GM21723 (cell line): ENCODE measurements around the gene NT5C.
"Not testable (repeated sequence)": the region's sequence is repeated elsewhere in the genome, so short reads cannot be mapped to it uniquely, and the experiment has no call there.

Source experiments
- ATAC-seq: cut with Tn5 transposase; IDR thresholded peaks from one replicate; pipeline ENCODE4 v1.9.1; 2021; ENCODE audit warnings: mild to moderate bottlenecking, moderate library complexity; ENCODE audit not compliant: unreplicated experiment

NT5C gene

DNA sequence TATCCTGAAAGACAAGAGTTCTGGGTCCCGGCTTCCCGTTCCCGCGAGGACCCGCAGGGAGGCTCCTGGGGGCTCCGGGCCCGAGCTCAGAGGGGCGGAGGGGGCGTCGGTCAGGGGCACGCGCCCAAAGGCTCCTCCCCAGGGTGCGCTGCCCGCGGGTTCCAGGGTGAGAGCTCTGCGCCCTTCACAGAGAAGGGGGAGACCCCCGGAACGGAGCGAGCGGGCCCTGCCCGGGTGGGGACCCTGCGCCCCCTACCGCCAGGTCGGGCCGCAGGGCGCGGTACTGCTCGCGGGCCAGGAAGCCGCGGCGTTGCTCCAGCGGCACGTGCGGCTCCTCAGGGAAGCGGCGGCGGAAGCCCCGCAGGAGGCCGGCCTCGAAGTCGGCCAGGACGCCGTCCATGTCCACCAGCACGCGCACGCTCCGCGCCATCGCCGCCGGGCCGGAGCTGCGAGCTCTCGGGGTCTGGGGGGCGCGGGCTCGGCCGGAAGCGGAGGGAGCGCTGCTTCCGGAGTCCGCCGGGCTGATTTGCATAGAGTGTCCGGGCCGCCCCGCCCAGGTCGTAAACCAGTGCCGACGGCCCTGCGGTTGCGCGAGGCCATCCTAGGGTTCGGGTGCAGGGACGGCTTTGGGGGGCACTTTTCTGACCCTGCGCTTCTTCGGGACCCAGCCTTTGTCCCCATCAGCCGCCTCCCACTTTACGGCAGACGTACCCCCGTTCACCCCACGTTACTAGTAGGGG lies at the start of gene NT5C:
NT5C (minus strand) TSS at position 465 of the 740 bp plus-strand sequence; CDS start at position 430, 35 bp downstream.
- peak; percentile 81 for ATAC-seq

- no peak for ATAC-seq
Observed at GRCh38 chr17:75181110-75181509, 49.6 kb upstream of the NT5C start.

DNA sequence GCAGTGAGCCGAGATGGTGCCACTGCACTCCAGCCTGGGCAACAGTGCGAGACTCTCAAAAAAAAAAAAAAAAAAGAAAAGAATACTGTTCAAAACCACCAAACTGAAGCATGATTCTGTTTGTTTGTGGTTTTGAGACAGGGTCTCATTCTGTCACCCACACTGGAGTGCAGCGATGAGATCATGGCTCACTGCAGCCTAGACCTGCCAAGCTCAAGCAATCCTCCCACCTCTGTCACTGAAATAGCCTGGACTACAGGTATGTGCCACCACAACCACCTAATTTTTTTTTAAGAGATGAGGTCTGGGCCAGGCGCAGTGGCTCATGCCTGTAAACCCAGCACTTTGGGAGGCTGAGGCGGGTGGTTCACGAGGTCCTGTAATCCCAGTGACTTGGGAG lies 46.9 kb upstream of the NT5C start:
- ATAC-seq, result no peak

DNA sequence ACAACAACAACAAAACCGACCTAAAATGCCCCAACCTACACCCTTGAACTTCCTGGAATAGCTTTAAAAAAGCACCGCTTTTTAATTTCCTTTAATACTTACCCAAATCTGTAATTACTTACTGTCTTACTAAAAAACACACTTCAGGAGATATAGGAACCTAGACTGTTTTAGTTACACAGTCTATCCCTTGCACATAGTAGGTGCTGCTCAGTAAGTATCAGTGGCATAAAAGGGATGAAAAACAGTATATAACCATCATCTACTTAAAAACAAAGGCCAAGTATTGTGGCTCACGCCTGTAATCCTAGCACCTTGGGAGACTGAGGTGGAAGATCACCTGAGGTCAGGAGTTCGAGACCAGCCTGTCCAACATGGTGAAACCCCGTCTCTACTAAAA lies 45.1 kb upstream of the NT5C start:
- ATAC-seq, result no peak

- no peak for ATAC-seq
Observed at GRCh38 chr17:75174996-75175395, 43.5 kb upstream of the NT5C start.

DNA sequence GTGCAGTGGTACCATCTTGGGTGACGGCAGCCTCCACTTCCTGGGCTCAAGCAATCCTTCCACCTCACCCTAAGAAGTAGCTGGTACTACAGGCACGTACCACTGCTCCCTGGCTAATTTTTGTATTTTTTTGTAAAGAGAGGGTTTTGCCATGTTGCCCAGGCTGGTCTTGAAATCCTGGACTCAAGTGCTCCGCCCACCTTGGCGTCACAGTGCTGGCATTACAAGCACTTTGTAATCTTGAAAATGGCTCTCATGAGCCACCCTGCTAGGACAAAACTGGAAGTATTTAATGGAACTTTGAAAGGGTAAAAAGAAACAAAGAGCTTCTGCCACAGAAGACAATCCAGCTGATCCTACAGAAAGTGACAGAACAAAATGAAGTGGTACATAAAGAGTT lies 42.0 kb upstream of the NT5C start:
- no peak for ATAC-seq

DNA sequence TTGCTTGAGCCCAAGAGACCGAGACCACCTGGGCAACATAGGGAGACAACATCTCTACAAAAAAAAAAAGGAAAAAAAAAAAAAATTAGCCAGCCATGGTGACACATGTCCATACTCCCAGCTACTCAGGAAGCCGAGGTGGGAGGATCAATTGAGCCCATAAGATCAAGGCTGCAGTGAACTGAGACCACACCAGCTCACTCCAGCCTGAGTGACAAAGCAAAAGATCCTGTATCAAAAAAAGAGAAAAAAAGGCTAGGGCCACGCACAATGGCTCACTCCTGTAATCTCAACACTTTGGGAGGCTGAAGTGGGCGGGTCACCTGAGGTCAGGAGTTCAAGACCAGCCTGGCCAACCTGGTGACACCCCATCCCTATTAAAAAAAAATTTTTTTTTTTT lies 37.5 kb upstream of the NT5C start:
- no peak for ATAC-seq

- ATAC-seq, result not testable (repeated sequence)
Observed at GRCh38 chr17:75164606-75165005, 33.1 kb upstream of the NT5C start.

DNA sequence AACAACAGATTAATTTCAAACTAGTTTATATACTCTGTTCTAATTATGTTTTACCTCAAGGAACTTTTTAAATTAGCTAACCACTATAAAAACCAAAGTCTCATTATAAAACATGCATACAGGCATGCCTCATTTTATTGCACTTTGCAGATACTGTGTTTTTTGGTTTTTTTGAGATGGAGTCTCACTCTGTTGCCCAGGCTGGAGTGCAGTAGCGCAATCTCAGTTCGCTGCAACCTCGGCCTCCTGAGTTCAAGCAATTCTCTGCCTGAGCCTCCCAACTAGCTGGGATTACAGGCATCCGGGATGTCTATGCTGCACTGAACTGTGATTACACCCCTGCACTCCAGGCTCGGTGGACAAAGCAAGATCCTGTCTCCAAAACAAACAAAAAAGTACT lies 31.5 kb upstream of the NT5C start:
- no peak for ATAC-seq

DNA sequence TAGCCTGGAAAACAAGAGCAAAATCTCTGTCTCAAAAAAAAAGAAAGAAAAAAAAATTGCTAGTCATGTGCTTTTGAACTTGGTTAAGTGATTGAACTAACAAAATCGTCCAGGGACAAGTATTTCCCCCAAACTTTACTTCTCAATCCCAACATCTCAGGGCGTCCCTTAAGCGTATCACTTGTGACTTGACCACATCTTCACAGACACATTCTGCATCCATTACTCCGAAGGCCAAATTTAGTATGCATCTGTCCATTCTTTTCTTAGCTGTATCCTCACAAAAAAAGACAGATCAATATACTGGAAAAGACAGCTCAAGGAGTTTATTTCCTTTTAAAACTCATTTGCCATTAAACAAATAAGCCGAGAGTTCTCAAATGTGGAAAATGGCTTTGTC lies 28.7 kb upstream of the NT5C start:
- ATAC-seq, result no peak

GRCh38 chr17:75159196-75160031 lies 27.9 kb upstream of the NT5C start:
- ATAC-seq, result no peak

GRCh38 chr17:75158480-75158879 lies 26.9 kb upstream of the NT5C start:
- not testable (repeated sequence) for ATAC-seq

DNA sequence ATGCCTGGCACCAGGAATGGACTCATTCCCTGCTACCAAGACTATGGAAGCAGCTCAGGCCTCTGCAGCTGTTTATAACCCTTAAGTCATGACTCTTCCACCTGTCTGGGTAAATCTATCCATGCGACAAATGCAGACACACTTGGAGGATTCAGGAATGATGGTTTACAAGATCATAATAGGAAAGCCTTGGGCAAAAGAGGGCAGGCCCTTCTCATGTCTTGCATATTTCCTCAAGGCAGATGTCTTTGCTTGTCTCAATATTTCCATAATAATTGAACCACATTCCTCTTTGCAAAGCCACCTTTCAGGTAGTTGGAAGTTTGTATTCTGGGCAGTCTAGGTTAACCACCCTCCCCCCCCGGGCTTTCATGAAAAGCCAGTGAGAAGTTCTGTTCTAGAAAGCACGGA lies 23.7 kb upstream of the NT5C start:
- no peak for ATAC-seq

GRCh38 chr17:75154195-75155106 lies 22.9 kb upstream of the NT5C start, which contains the start of gene JPT1:
Gene JPT1, minus strand, starts transcription at chr17:75154512. Its CDS starts 115 bp downstream, at chr17:75154397.
- peak; percentile 95 for ATAC-seq

- ATAC-seq, result peak; percentile 13
Observed at GRCh38 chr17:75153780-75154194, 22.2 kb upstream of the NT5C start.

GRCh38 chr17:75152922-75153779 lies 21.6 kb upstream of the NT5C start:
- ATAC-seq, result no peak

DNA sequence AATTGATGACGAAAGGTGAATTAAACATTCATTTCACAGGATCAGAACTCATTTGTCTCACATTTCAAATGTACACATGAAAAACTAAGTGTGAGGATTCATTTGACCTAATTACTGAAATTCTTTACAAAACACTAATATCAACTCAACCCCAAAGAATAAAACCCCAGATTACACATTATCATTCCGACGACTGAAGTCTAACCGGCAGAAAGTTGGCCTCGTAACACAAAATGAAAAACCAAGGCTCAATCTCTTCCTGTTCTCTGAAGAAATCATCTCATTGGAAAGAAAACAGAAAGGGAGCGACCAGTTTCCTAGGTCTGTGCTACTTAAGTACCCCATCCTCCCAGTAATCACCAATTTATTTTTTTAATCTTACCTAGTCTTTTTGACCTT lies 21.0 kb upstream of the NT5C start:
- no peak for ATAC-seq

GRCh38 chr17:75151930-75152329 lies 20.4 kb upstream of the NT5C start:
- ATAC-seq, result no peak

DNA sequence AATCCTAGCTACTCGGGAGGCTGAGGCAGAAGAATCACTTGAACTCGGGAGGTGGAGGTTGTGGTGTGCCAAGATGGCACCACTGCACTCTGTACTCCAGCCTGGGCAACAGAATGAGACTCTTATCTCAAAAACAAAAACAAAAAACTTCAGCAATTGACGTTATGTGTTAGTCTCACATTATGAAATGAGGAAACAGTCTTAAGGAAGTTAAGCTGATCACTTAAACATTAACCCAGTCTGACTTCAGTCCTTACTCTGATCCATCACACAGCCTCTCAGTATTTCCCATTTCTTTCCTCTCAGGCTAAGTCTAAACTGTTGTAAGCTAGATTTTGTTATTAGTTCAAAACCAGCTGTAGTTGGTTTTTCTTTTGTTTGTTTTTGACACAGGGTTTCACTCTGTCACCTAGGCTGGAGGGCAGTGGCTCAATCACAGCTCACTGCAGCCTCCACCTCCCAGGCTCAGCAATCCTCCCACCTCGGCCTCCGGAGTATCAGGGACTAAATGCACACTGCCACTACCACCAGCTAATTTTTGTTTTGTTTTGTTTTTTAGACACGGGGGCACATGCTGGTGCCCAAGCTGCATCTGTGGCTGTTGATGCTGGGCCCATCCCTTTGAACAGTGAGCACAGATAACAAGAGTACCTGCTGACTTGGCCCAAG lies 16.5 kb upstream of the NT5C start:
- ATAC-seq, result no peak

GRCh38 chr17:75146592-75146991 lies 15.1 kb upstream of the NT5C start:
- no peak for ATAC-seq
